ENCODE results near the gene CX3CL1.

The CX3CL1 gene

DNA sequence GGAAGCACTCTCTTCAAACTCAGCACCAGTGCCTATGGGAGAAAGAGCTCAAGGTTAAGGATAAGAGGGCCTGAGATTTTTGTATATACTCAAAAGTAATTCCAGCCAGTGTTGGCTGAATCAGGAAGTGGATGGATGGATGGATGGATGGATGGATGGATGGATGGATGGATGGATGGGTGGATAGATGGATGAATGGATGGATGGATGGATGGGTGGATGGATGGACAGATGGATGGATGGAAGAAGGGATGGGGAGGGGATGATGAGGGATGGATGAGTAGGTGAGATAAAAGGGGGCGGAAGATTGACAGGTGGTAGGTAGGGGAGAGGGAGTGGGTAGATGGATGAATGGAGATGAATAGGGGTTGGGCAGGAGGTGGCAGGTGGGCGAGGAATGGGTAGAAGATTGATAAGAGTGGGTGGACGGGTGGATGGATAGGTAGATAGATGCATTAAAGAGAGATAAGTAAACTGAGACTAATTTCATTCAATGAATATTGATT is 4.1 kb downstream of the CX3CL1 start:
- H3K4me3 ChIP-seq (ENCODE audit: low read depth, low read length), result no peak overlapping the region
- DNase-seq (ENCODE audit: low read depth), result no peak
- TF ChIP-seq, protein P1, sequence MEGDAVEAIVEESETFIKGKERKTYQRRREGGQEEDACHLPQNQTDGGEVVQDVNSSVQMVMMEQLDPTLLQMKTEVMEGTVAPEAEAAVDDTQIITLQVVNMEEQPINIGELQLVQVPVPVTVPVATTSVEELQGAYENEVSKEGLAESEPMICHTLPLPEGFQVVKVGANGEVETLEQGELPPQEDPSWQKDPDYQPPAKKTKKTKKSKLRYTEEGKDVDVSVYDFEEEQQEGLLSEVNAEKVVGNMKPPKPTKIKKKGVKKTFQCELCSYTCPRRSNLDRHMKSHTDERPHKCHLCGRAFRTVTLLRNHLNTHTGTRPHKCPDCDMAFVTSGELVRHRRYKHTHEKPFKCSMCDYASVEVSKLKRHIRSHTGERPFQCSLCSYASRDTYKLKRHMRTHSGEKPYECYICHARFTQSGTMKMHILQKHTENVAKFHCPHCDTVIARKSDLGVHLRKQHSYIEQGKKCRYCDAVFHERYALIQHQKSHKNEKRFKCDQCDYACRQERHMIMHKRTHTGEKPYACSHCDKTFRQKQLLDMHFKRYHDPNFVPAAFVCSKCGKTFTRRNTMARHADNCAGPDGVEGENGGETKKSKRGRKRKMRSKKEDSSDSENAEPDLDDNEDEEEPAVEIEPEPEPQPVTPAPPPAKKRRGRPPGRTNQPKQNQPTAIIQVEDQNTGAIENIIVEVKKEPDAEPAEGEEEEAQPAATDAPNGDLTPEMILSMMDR (IDR thresholded peaks at IDR 0.05; ENCODE audit: insufficient read depth, low read depth, low read length, missing control alignments), result no peak

DNA sequence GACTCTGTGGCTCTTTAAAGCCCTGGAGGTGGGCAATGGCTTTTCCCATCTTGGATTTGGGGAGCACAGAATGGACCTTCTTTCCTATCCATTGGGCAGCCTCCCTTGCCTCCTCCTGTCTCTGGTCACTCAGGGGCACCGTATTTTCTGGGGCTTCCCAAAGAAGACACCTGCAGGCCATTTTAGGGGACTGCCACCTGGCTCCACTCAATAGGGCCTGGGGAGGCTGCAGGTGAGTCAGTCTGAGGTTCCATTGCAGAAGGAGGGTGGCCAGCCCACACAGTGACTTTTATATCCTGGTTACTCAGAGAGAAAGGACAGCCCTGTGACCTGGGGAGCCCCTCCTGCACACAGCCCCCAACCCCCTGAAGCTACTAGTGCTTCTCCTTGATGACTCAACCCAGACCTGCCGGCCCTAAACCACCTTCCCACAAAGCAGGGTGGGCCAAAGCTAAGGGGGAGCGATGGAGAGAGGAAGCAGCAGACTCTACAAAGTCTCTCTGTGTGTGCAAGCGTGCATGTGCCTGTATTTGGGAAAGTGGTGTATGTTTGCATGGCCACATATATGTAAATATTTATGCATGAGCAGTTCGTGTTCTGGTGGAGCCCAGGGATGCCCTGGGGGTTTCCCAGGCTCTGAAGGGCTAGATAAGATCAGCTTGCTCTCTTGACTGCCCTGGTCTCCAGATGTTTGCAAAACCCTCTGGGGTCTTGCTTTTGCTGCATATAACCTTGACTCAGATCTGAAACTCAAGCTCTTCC is 5.0 kb downstream of the CX3CL1 start:
- DNase-seq (ENCODE audit: low read depth), result peak; percentile 93
- no peak overlapping the region for H3K4me3 ChIP-seq (ENCODE audit: low read depth, low read length)
- TF ChIP-seq, protein P1 (IDR thresholded peaks at IDR 0.05; ENCODE audit: insufficient read depth, low read depth, low read length, missing control alignments), result peak; percentile 12

DNA sequence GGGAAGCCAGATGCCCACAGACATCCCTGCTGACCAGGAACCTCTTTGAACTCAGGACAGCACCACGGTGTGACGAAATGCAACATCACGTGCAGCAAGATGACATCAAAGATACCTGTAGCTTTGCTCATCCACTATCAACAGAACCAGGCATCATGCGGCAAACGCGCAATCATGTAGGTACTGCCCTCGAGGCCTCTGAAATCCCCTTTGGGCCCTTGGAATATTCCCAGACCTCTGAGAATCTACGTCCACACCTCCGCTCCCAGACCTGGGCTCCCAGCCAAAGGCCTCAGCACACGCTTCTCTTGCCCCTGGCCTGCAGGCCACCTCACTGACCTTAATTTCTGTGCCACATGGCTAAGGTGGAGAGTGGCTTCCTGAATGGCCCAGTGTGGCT is 7.3 kb downstream of the CX3CL1 start:
- H3K4me3 ChIP-seq (ENCODE audit: low read depth, low read length), result no peak overlapping the region
- TF ChIP-seq, protein P1 (IDR thresholded peaks at IDR 0.05; ENCODE audit: insufficient read depth, low read depth, low read length, missing control alignments), result no peak
- no peak for DNase-seq (ENCODE audit: low read depth)

DNA sequence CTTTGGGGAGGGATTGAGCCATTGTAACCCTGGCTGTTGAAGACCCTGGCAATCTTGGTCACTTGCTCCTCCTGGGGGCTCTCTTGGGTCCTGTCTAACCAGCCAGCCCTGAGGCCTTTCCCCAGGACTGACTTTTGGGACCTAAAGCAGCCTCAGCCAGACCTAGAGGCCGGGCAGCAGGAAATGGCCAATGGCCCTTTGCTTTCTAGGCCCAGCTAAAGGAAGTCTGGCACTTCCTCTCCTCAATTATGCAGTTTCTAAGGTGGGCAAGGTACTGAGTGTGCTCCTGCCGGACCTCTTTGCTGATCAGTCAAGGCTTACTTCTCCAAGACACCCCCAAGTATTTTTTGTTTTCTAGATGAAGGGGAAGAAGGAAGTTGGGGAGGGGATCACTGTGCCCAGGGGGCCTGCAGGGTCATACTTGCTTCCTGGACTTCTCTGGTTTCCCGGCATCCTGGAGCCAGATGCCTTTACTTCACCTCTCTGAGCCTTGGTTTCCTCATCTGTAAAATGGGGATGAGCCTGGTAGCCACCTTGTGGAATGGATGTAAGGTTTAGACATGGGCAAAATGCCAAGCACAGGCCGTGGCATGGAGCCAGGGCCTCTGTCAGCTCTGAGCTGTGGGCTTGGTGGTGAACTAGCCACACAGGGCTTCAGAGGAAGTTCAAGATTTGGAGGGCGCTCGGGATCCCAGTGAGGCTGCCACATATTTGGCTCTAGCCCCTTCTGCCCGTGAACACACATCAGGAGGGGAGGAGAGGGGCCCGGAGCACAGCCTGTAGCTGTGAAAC is 8.6 kb downstream of the CX3CL1 start:
- H3K4me3 ChIP-seq (ENCODE audit: low read depth, low read length), result no peak overlapping the region

GRCh38 chr16:57381791-57382534 is 9.7 kb downstream of the CX3CL1 start:
- DNase-seq (ENCODE audit: low read depth), result no peak
- TF ChIP-seq, protein P1 (IDR thresholded peaks at IDR 0.05; ENCODE audit: insufficient read depth, low read depth, low read length, missing control alignments), result no peak
- H3K4me3 ChIP-seq (ENCODE audit: low read depth, low read length), result no peak overlapping the region

More for the DNA sequence above, 8.6 kb downstream of the CX3CL1 start:
- TF ChIP-seq, protein P1 (IDR thresholded peaks at IDR 0.05; ENCODE audit: insufficient read depth, low read depth, low read length, missing control alignments), result no peak
- DNase-seq (ENCODE audit: low read depth), result peak; percentile 63

DNA sequence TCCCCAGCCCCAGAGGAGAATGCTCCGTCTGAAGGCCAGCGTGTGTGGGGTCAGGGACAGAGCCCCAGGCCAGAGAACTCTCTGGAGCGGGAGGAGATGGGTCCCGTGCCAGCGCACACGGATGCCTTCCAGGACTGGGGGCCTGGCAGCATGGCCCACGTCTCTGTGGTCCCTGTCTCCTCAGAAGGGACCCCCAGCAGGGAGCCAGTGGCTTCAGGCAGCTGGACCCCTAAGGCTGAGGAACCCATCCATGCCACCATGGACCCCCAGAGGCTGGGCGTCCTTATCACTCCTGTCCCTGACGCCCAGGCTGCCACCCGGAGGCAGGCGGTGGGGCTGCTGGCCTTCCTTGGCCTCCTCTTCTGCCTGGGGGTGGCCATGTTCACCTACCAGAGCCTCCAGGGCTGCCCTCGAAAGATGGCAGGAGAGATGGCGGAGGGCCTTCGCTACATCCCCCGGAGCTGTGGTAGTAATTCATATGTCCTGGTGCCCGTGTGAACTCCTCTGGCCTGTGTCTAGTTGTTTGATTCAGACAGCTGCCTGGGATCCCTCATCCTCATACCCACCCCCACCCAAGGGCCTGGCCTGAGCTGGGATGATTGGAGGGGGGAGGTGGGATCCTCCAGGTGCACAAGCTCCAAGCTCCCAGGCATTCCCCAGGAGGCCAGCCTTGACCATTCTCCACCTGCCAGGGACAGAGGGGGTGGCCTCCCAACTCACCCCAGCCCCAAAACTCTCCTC is 10.4 kb downstream of the CX3CL1 start:
- no peak for DNase-seq (ENCODE audit: low read depth)
- TF ChIP-seq, protein P1 (IDR thresholded peaks at IDR 0.05; ENCODE audit: insufficient read depth, low read depth, low read length, missing control alignments), result no peak

More for the DNA sequence above, 10.4 kb downstream of the CX3CL1 start:
- H3K4me3 ChIP-seq (ENCODE audit: low read depth, low read length), result no peak overlapping the region
